Right forelimb (tissue), 1 donor: ENCODE results near the gene ATXN3.

Source experiments
- DNase-seq: peaks from one replicate; pipeline ENCODE4 v3.0.0-alpha.2; 2018

Gene ATXN3

DNA sequence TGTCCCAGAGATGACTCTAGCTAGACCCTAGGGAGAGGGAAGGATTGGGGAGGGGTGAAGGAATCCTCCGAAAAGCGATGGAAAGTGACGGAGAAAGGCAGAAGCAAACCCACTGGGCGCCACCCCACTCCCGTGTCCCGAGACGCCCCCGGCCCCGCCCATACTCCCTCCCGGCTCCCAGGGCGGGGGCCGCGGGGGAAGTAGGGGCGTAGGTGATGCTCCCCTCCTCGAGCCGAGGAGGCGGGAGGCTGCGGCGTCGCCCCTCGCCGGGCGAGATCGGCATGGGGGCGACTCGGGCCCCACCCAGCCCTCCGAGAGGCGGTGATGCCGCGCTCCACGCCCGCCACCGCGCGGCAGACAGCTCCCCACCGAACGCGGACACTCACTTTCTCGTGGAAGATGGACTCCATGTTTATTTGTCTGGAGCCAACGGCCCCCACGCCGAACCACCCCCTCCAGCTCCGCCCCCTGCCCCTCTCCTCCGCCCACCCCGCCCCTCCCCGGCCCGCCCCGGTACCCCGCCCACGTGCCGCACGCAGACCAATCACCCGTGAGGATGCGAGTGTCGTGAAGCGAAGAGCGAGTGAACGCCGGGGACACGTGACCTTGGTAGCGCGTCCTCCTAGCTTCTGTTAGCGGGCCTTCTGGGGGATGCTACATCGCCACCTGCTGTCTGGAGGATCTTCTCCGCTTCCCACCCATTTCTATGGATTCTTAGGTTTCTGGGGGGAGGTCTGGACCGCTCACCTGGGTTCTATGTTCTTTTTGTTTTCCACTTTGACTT lies at the start of gene ATXN3:
TSS of gene ATXN3 (minus strand) at position 440 of the 784 bp plus-strand sequence. CDS start at position 410, 30 bp downstream.
- peak; percentile 97 for DNase-seq

- no peak for DNase-seq
Observed at GRCh38 chr14:92154283-92154942, 48.0 kb upstream of the ATXN3 start.

DNA sequence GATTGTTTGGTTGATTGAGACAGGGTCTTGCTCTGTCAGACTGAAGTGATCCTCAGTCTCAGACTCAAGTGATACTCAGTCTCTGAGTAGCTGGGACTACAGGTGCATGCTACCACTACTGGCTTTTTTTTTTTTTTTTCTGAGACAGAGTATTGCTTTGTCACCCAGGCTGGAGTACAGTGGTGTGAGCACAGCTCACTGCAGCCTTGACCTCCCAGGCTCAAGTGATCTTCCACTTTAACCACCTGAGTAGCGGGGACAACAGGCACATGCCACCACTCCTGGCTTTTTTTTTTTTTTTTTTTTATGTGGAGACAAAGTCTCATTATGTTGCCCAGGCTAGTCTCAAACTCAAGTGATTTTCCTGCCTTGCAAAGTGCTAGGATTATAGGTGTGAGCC lies 47.2 kb upstream of the ATXN3 start:
- no peak for DNase-seq

GRCh38 chr14:92144708-92145107 lies 38.3 kb upstream of the ATXN3 start:
- no peak for DNase-seq

GRCh38 chr14:92143962-92144361 lies 37.6 kb upstream of the ATXN3 start:
- no peak for DNase-seq

DNA sequence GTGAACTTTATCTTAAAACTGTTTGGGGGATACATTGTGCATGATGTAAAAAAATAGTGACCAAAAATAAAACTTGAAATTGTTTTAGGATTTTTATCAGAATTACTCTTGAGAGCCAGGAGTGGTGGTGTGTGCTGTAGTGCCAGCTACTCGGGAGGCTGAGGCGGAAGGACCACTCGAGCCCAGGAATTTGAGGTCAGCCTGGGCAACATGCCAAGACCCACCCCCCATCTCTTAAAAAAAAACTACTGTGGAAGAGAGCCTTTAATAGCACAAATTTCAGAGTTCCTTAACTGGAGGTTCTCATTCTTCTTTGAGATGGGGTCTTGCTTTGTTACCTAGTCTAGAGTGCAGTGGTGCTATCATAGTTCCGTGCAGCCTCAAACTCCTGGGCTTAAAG lies 36.9 kb upstream of the ATXN3 start:
- DNase-seq: no peak

DNA sequence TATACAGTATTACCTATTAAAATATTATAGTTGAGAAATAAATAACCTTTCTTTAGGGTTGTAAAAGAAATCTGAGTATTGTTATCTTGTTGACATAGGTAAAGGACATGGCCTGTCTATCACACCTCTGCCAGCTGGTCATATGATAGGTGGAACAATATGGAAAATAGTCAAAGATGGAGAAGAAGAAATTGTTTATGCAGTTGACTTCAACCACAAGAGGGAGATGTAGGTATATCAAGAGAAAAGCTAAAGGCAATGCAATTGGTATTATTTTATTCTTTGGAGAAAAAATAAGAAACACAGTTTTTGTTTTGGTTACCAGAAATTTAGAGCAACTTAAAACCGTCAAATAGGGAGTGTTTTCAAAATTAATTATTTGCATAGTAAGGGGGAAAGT lies 28.9 kb upstream of the ATXN3 start:
- DNase-seq: no peak

DNA sequence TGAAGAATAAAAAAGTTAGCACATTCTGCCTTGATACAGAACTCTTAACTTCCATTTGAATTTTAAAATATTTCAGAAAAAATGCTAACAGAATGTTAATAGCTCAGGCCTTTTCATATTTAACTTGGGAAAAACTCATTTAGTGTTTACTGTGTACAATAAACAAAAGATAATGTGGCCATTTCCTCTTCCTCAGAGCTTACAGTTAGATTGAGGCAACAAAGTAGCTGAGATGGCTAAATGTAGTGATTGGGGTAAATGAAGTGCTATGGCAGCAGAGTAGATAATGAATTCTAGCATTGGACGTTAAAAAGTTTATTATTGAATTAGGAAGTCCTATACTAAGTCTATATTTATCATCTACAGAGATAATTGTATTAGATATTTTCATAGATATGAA lies 28.1 kb upstream of the ATXN3 start:
- DNase-seq: no peak

DNA sequence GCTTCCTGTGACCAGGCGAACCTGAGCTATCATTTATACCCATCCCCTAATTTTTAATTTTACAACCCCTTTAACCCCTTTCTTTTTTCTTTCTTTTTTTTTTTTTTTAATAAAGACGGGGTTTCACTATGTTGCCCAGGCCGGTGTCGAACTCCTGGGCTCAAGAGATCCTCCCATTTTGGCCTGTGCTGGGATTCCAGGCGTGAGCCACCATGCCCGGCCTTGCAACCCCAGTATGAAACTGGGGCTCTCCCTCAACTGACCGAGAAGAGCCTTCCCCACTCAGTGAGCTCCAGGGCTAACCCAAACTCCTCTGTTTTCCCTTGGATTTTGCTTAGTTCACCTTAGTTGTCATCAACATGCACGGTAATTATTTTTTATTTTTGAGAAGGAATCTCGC lies 16.4 kb upstream of the ATXN3 start:
- DNase-seq: no peak

- DNase-seq: no peak
Observed at GRCh38 chr14:92122351-92122677, 15.9 kb upstream of the ATXN3 start.

GRCh38 chr14:92121670-92122350 lies 15.4 kb upstream of the ATXN3 start, which contains the start of the genes CPSF2 and NDUFB1:
CPSF2 (plus strand) TSS chr14:92121969; CDS start chr14:92130985, 9,016 bp downstream.
NDUFB1 (minus strand) TSS chr14:92121706; CDS start chr14:92117637, 4,069 bp downstream.
- peak; percentile 91 for DNase-seq

DNA sequence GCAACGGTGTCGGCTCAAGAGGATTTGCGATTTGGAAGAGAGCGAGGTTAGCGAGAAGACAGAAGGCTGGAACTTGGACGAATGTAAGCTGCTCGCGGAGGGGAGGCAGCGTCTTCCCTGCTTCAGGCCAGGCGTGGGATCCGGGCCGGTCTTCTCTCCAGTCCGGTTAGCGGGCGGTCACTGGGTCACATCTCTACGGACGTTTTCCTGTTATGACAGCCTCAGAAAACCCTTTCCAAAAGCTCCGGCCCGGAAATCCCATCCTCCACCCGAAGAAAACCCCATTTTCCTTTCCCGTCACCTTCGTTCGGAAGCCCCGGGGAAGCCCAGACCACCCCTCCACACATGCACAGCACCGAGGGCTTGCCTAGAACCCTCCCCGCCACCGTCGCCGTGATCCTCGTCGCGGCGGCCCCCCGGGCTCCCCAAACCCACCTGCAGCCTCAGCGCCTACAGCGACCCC lies 14.9 kb upstream of the ATXN3 start:
- DNase-seq: no peak

DNA sequence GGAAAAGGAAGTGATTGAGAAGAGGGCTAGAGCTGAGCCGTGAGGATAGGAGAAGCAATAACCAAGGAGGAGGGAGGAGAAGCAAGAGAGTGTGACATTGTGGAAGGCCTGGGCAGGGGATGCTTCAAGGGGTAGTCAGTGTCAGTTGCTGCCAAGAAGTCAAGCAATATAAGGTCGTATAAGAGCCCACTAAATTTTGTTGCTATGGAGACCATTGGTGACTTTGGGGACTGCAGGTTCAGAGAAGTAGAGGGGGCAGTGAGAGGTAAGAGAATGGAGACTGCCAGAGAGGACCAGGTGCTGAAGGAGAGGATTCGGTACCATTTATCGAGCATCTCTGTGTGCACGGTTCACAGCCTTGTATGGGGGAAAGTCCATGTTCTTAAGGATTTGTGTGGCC lies 3.1 kb upstream of the ATXN3 start:
- no peak for DNase-seq

DNA sequence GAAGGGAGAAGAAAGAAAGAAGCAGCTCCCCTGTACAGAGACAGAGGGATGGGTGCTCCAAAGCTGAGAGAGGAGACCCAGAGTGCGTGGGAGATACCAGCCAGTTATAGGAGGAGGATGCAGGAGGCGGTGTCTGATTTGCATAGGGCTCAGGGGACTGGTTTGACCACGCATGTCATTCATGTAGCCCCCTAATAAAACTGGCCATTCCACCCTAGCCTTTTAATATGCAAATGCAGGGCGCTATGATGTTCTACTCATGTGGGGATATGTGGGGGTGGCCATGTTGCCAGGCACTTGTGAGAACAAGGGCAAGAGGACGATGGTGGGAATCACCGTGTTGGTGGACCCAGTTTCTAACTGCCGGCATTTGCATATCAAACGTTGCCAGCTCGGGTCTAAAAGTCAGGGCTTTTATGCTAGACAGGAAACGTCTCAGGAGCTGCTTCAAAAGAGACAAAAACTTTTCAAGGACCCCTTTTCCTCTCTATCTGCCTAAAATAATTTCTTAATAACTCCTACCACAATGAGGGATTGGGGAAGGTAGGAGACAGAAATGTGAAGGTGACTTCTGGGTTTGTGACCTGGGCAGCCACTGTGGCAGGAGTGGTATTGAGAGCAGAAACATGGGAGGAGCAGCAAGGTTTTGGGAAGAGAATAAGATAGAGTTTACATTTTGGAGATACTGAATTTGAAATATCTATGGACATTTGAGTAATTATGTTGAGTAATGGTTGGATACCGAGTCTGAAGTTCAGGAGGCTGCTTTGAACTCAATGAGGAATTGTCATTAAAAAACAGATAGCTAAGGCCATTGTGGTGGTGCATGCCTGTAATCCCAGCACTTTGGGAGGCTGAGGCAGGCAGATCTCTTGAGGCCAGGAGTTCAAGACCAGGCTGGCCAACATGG lies 2.2 kb upstream of the ATXN3 start:
- DNase-seq: no peak

DNA sequence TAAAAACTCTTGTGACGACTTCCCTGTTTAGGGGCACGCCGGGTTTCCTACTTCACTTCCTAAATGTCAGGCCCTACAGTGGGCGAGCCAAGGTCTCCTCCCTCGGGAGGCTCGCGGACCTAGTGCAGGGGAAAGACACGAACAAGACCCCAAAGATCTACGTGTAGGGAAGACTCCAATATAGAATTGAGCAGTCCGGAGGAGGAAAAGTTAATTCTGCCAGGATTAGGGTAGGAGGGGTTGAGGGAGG lies 564 bp downstream of the ATXN3 start:
- DNase-seq: no peak

GRCh38 chr14:92105073-92105892 lies 1.1 kb downstream of the ATXN3 start:
- DNase-seq: no peak

DNA sequence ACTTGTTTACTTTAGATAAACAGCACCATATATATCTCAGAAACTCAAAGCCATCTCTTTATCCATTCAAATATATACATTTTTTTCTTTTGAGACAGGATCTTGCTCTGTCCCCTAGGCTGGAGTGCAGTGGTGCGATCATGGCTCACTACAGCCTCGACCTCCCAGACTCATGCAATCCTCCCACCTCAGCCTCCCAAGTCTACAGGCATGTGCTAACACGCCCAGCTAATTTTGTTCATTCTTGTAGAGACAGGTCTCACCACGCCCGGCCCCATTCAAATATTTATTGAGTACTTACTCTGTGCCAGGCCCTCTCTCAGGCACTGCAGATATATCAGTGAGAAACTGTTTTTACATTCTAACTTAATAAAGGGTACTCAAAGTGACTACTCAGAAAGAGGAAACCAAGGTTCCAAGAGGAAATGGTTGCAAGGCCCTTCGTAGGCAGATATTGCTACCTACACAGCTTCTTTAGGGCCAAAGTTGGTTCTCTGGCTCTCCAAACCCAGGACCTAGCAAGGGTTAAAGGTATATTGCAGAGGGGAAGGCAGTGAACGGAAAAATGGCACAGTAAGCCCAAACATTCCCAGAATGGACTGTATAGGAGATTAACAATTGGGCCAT lies 2.9 kb downstream of the ATXN3 start:
- DNase-seq: no peak

DNA sequence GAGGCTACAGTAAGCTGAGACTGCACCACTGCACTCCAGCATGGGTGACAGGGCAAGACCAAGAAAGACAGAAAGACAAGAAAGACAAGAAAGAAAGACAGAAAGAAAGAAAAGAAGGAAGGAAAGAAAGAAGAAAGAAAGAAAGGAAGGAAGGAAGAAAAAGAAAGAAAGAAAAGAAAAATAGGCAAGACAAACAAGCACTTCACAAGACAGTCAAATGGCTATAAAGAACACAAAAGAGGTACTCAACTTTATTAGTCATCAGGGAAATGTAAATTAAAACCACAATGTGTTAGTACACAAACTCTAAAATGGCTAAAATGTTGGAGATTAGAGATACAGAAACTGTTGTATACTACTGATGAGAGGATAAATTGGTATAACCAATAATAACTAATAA lies 6.6 kb downstream of the ATXN3 start:
- no peak for DNase-seq

DNA sequence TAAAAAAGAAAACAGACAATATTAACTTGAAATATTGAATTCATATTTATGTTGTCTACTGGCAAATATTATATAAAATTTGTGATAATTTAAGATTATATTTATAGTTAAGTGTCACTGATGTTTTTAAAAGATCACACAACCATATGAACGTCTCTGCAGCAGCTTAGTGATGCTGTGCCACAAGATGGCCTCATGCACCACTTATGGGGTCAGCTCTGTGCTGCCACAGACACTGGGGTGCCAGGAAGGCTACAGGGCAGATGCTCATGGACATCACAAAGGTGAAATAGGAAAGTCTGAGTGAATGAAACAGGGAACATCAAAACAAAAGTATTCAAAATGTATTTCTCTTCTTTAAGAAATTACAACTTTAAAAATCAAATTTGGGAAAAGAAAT lies 13.1 kb downstream of the ATXN3 start:
- DNase-seq: no peak

- no peak for DNase-seq
Observed at GRCh38 chr14:92088494-92088893, 17.9 kb downstream of the ATXN3 start.

DNA sequence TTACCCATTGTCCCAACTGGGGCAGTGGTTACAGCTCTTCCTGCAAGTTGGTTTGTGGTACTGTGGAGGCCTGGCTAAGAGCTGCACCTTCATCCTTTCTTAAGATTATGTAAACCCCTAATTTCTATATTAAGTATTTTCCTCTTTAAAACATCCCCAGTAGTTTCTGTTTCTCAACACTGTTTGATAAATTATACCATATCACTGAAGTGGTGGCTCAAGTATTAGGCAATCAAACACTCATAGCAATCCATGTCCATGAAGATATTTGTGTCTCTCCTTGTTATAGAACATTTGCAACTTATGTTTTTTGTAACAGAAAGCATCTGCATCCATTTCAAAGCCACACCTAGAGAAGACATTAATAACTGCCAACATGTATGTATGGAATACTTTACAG lies 31.8 kb downstream of the ATXN3 start:
- no peak for DNase-seq
